ENCODE data around the gene SLC47A2.
"Not testable (repeated sequence)": the region's sequence is repeated elsewhere in the genome, so short reads cannot be mapped to it uniquely, and the experiment has no call there.

The SLC47A2 gene

DNA sequence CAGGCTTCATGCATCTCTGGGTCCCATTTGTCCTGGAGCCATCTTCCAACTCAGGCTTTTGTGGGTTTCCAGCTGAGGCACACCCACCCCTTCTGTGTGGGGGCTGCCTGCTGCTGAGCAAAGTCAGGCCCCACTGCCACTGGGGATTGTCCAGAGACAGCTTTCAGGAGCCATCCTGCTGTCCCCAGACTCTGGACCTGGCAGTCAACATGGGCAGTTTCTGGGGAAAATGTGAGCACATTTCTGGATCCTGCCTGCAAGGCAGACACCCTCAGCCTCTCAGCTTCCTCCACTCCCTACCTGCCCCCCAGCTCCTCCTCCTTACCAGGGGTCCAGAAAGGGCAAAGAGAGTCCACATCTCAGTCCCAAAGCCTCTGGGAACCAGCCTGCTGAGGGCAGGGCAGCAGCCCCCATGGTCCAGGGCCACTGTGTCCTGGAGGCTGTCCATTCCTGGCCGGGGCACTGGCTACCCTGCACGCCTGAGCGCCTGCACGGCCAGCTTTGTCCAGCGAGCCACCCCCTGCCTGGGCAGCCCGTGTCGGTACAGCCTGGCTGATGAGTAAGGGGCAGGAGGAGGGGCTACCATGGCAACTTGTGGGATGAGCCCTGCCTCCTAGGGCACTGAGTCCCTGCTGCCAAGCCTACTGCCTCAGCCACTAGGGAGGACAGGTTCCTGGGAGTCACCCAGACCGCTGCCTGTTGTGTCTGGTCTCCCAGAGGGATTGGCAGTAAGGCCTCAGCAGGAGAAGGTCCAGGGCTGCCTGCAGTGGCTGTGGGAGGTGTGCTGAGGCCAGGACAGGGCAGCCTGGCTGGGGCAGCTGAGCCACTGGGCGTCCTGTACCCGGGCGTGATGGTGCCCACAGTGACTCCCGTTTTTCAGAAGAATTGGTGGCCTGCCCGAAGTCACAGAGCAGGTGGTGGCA is at the start of gene SLC47A2:
Gene SLC47A2 (minus strand): TSS at position 477 of the 923 bp plus-strand sequence. CDS start 29 bp downstream, at position 448.
- DNase-seq = no peak

DNA sequence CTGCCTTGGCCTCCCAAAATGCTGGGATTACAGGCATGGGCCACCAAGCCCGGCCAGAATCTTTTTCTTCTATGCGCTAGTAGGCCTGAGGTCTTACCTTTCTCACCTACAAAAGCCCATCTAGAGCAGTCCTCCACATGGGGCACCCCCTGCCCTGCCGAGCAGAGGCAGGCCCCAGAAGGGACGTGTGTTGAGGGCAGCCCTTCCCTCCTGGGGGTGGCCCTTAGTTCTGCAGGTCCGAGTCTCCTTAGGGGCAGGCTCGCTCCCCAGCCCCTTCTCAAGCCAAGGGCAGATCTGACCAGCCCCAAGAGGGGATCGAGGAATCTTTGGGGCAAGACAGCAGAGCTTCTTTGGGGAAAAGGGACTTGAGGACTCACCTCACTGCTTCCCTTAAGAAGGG is 49.6 kb upstream of the SLC47A2 start:
- DNase-seq = no peak

GRCh38 chr17:19763991-19764390 is 47.6 kb upstream of the SLC47A2 start:
- DNase-seq = not testable (repeated sequence)

DNA sequence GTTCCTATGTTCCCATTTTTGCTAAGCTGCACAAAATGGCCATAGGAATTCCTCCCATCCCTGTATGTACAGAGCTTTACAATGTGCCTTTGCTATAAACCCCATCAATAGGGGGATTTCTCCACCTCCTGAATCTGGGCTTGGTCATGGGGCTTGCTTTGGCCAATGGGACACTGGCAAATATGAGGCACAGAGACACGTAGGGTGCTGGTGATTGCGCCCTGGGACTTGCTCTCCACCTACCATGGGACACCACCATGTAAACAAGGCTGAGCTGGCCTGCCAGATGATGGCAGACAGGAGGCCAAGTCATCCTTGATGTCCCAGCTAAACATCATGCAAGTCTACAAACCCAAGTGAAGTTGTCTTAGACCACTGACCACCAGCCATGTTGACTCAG is 47.0 kb upstream of the SLC47A2 start:
- DNase-seq = no peak

- DNase-seq = no peak
These were observed 46.2 kb upstream of the SLC47A2 start for GRCh38 chr17:19762515-19762961.

DNA sequence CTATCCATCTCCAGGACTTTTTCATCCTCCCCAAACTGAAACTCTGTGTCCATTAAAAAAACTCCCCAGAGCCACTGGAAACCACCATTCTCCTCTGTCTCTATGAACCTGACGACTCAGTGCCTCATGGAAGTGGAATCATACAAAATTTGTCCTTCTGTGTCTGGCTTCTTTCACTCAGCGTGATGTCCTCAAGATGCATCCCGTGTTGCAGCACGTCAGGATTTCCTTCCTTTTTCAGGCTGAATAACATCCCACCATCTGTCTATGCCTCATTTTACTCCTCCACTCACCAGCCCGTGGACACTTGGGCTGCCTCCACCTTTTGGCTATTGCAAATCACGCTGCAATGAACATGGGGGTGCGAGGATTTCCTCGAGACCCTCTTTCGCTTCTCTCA is 44.4 kb upstream of the SLC47A2 start:
- no peak for DNase-seq

DNA sequence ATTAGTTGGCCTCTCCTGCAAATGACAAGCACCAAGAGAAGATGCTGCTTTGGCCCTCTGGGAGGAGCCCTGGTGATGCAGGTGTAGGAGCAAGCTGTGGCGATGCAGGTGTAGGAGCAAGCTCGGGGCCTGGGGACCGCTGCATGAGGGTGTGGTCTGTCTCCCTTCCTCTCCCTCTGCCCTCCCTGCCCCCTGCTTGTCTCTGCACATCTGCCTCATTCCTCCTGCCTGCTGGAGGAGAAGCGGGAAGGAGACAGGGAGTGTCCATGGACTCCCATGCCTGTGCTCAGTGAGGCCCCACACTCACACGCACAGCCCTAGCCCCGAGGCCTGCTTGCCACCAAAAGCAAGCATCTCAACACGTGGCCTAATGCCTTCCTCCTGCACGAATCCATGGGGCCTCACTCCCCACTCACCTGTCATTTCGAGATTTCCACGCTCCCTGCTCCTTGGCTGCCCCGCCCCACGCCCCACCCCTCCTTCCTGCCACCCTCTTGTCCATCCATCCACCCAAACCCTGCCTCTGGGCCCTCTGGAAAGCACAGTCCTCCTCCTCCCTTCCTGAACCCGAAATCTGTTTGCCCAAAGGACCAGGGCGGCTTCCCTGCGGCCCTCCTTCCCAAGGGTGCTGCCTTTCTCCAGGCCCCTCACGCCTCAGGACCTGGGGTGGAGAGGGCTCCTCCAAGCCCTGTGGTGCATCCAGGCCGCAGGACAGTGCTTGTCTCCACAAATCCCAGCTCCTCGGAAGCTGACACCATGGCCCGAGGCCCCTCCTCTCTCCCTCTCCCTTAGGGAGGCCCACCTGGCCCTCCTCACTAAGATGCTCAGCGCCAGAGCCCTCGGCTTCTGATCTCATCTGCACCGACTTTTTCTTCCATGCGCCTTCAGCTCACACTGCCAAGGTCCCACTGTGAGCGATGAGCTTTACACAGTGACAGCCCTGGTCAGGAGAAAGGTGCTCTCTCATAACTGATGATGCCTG is 43.5 kb upstream of the SLC47A2 start:
- DNase-seq = no peak

DNA sequence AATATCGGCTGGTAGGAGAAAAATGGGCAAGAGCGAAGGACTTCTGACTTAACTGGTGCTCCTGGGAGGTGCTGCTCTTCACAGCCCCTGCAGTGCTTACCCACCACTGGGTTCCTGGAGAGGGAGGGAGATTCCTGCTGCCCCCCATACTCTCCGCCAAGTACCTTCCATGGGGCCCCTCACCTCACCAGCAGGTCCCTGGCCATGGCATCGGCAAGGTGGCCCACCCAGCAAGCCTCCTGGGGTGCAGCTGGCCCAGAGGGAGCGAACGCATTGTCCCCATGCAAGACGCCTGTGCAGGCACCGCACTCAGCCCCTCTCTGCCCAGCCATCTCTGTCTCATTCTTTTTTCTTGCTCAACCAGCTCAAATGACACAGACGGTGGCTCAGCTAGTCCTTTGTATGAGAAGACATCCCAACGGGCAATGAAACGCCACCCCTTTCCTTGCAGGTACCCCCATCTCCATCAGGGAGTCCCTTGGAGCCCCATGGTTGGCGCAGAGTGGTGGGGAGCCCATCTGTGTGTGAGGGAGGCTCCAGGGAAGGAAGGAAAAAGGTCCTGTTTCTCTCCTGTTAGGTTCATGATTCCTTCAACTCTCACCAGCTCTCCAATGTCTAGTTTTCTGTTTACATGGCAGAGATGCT is 41.3 kb upstream of the SLC47A2 start:
- DNase-seq = no peak

DNA sequence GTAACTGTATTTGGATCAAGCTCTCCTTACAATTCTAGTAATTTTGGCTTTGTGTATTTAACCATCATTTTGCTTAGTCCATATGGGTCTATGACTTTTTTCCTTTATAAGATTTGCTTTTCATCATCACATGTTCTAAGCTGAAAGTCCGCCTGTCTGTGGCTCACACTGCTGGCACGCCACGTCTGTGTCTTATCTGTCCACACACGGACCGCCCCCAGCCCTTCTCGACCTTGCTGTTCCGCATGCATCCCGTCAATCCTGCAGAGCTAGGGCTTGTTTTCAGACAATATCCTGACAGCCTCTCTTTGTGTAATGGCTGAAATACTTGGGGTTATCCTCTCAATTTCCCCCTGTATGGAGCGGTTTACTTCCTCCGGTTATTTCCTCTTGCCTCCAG is 40.2 kb upstream of the SLC47A2 start:
- DNase-seq = no peak

DNA sequence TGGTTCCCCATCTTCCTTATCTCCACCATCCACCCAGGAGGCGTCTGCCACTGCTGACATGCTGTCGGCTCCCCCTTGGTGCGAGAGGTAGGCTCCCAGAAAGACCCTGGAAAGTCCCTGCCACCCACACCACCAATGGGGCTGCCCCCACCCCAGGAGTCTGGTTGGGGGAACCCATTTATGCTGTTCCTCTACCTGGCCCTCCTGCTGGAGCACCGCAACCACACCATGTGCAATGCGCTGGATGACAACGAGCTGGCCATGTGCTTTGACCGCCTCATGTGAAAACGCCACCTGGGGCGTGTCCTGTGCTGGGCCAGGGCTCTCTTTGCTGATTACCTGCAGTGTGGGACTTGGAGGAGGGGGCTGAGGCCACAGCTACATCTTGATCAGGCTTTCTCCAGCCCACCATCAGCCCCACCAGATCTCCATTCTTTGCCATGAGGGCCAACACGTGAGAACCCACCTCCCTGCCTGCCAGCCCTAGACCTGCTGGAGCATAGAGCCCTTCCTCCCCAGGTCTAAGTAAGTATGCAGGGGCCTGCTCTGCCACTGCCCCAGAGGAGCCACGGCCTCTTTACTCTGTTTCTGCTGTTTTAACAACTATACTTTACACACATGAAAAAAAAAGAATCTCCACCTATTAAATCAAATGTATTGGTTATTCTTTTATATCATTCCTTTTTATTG is 39.6 kb upstream of the SLC47A2 start:
- no peak for DNase-seq

DNA sequence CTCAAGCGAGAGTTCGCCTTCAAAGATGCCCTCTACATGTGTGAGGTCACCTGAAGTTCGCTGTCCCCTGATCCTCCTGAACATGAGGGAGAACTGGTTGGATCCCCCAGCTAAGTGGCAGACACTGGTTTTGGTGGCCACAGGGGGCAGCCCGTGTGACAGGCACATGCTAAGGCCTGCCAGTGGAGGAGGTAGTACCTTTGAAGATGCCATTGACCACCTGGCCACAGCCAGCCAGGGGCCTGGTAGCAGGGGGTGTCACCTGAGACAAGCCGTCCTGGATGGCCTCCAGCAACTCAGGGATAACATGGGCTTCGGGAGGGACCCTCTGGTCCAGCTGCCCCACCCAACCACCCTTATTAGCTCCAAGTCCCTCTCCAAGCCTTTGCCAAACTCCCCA is 39.0 kb upstream of the SLC47A2 start:
- no peak for DNase-seq

GRCh38 chr17:19753661-19754463 is 37.5 kb upstream of the SLC47A2 start:
- DNase-seq = peak; percentile 39

DNA sequence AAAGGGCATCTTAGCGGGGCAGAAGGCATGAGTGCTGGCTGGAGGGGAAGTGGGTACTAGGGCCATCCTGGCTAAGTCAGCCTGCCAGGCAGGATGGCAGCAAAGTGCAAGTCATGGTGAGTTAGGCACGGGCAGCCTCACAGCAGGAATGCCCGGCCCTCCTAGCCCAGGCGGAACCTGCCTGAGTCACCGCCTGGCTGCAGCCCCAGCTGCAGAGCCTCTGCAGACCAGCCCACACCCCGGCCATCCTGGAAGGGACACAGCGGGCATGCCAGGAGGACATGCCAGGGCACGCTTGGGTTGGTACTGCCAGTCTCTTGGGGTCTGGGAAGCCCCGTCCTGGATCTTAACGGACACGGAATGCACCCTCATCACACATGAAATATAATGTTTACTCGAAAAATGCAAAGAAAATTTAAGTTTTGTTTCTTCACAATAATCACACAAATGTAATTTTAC is 36.7 kb upstream of the SLC47A2 start:
- DNase-seq = peak; percentile 38

GRCh38 chr17:19752216-19753050 is 36.0 kb upstream of the SLC47A2 start:
- DNase-seq = no peak

DNA sequence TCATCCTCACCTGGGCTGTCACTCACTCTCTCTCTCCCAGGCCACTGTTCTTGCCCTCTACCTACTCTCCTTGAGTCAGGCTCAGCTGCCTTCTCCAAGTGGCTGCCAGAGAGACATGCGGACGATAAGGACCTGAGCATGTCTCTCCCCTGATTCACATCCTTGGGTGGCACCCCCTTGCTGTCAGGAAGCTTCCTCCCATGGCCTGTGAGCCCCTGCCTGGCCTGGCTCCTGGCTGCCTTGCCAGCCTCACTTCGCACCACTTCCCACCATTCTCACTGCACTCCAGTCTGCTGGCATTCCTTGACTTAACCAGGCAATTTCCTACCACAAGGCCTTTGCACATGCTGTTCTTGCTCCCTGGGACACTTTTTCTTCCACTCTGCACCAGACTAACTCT is 34.5 kb upstream of the SLC47A2 start:
- no peak for DNase-seq

GRCh38 chr17:19750020-19750572 is 33.7 kb upstream of the SLC47A2 start:
- no peak for DNase-seq

- no peak for DNase-seq
These were observed 32.4 kb upstream of the SLC47A2 start for GRCh38 chr17:19748807-19749193.

GRCh38 chr17:19747829-19748806 is 31.7 kb upstream of the SLC47A2 start, which contains the start of gene ALDH3A1:
TSS of gene ALDH3A1 (minus strand) at chr17:19748298. CDS start at chr17:19745129, 3,169 bp downstream.
- no peak for DNase-seq
